Stimulated activated CD4-positive, alpha-beta T cell treated with anti-CD3 and anti-CD28 coated beads, Interleukin-12 subunit alpha, Interleukin-12 subunit beta, amount 100 ng/mL, for 4 hours (primary cell): Measurements from ENCODE around the gene FILIP1L.

Experiments
- DNase-seq: peaks from one replicate; pipeline ENCODE4 v3.0.0-alpha.2; 2020

The FILIP1L gene

DNA sequence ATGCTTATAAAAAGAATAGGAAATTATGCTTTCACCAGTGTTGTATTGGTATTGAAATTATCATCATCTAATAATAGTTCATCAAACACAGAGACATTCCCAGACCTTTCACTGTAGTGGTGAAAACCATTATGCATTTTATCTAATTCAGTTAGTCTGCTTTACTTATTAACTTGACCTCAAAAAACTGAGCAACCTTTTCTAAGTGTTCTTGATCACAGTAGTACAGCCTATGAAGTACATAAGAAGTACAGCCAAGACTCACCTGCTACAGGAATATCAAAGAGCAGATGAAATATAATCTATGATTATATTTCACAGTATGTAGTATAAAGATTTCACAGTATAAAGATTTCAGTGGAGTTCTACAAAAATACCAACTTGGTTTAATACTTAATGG lies 75.2 kb downstream of the FILIP1L start:
- DNase-seq: no peak

DNA sequence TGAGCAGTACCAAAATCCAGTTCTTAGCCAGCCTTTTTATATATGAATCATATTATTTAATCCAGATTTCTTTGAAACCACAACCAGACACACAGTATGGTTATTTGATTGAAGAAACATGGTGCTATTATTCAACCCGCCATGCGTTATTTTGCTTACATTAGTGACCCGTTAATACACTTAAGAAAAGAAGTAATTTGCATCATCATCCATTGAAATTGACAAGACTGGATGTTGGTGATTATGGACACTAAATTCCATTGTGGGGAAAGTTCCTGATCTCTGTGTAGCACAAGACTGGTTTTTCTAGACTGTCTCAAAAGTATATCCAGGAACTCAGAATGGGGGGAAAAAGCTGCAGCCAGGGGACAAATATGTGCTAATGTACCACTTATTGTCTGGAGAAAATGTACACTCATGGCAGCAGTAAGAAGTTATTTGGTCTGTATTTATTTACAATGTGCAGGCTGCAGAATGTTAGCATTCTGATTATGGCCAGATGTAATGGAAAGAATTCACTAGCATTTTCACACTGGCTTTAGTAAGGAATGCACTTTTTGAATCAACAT lies 80.3 kb downstream of the FILIP1L start:
- DNase-seq: no peak

DNA sequence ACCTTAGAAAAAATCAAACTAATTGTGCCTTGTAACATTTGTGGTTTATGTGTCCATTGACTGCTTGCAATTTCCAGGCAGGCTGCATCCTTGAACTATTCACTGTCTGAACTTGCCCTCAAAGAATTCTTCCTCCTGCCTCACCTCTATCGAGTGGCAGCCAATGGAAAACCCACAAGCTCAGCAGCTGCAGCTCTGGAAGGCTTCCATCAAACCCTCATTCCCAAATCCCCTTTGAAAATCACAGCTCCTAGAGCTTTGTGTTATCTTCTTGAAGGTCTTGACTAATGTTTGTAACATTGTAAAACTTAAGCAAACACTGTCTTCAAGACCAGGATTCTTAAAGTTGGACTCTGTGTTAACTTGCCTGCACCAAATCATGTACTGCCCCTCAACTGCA lies 81.1 kb downstream of the FILIP1L start:
- DNase-seq: no peak

DNA sequence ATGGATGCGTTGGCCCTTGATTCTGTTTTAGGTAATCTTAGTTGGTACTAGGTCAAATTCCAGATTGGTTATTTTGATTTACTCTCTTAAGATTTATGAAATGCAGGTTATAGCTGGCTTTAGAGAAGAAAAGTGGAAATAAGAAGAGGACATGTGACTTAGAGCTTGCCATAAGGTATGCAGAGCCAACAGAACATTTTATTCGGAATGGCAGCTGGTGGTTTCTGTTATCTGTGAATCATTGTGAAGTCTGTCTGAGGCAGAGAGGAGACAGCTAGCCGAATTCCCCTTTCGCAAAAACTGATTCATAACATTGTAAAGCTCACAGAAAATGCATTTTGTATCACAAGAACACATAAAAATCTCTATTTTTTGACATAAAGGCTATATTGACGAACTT lies 82.1 kb downstream of the FILIP1L start:
- no peak for DNase-seq

DNA sequence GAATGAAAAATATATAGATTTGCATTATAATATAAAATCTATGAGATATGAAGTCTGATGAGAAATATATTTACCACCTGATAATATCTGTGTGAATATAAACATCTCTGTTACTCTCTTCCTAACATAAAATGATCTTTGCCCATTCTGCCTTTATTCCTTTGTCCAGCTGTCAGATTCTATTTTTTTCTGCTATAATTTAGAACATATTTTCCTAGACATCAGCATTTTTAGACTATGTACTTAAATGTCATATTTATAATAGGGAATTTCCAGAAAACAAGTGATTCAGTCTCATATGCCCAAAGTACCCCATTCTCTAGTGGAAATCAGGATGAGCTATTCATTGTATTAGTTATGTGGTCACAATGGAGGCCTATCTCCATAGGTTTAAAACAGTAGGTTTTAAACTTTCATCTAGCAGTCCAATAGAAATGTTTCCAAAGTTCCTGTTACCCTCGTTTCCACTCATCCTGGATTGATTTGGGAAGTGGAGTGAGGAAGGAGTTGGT lies 83.3 kb downstream of the FILIP1L start:
- DNase-seq: no peak

DNA sequence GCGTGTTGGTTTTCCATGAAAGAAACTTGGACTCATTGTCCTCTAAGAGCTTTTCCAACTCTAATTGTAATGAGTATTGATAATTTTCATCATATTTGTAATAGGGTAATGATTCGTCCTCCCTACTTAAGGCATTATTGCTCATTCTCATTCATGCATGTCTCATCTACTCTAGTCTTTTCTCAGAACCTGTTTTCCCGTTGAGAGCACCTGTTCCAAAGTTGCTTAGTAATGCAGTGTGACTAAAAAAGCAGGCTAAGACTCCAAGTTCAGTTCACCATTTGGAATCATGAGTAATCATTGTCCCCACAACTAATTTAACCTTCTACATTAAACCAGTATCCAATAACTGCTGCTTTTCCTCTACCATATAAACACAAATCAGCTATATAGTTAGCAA lies 84.0 kb downstream of the FILIP1L start:
- DNase-seq: no peak

DNA sequence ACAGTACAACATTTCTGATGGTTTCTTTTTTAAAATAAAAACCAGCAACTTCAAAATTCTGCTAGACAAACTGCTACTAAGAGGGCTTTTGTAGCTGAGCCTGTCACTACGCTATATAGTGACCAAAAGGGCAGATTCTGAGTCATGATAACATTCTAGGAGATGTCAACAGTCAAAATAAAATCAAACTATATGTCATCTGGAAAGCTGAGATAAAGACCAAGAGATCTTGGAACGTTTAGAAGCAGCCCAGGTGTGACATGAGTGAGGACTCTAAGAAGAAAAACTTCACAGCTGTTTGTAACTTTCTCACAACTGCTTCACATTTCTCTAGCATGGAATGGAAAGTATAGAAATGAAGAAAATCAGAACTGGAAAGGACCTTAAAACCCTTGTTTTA lies 84.6 kb downstream of the FILIP1L start:
- DNase-seq: no peak

DNA sequence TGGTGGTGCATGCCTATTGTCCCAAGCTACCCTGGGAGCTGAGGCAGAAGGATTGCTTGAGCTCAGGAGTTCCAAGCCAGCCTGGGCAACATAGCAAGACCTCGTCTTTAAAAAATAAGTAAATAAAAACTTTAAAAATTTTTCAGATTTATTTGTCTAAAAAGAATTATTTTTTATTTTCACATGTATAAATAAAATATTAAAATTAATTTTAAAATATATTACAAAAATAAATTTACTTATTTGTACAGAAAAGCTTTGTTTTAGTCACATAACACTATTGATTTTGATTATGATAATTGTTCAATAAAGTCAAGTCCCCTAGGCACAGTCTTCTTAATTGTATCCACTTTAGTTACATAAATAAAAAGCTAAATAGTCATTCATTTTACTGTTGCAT lies 85.2 kb downstream of the FILIP1L start:
- DNase-seq: no peak

DNA sequence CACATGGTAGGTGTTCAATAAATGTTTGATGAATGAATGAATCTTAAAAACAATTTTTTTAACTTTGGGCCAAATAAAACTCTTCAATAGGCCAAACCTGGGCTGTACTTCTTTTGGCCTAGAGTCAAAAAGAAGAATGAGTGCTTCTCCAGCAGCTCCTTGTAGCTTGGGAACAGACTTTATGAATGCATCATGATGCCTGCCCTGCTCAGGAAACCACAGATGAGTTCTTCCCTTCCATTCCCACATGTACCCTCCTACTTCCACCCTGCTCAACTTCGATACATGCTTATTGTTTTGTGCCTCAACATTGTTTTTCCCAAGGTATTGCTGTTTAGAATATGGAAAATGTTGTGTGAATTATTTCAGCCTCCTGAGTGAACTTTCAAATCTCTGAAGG lies 87.0 kb downstream of the FILIP1L start:
- no peak for DNase-seq

DNA sequence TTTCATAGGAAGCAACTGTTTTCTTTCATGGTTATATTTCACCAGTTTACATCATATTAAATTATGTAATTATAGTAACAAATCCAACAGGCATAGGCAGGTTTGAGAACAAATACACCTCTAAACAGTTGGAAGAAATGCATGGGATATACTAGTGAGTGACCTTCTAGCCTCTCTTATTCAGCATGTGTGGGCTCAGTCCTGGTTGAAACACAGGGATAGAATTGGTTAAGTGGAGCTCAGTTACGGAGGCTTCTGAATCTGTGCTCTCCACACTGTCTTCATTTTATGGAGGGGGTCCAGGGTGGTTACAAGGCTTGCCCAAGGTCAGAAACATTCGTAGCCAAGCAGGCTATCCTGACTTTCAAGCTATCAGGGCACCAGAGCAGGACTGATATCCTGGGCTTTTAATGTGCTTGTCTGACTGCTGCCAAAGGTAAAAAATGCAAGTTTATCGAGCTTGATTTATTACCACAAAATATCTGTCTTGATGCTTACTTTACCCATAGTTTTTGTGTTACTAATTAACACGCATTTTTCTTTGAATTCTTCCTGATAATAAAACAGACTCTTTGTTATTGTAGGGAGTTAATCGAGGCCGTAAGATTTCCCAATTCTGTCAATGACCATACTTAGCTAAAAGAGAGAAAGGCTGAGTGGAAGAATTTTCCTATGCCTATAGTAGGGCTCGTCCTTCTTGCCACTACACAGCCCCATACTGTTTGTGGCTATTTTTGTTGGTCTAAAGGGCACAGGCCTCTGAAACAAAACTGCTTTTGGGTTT lies 89.6 kb downstream of the FILIP1L start:
- DNase-seq: no peak

DNA sequence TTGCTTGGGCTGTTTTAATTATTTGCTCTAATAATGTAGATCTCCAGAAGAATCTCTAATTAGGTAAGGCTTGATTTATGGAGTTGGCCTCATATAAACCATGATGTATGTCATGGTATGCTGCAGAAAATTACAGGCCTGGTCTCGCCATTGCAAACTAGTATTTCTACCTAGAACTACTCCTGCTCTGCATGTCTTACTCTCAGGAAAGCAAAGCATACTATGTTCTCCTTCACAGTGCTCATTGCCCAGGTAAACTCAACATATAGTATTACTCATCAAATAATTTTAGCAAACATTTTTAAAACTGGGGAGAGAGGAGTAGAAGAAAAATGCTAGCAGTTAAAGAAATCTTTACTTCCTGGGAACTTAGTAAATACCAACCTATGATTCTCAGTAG lies 90.7 kb downstream of the FILIP1L start:
- DNase-seq: no peak

DNA sequence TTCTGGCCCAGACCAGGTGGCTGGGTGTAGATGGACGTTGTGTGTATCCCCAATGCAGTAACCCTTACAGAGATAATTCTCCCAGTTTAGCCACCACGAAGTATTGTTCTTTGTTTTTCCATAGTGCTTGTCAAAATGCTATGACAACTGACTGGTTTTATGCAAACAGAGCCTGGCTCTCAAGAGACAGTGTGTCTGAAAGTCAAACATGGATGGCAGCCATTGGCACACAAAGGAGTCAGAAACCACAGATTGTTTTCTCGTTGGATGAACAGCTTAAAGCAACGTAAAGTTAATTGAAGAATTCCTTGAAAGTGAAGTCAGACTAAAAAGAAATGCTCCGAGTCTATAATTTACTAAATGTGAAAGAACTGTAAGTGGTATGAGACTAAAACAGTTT lies 91.2 kb downstream of the FILIP1L start:
- DNase-seq: no peak

DNA sequence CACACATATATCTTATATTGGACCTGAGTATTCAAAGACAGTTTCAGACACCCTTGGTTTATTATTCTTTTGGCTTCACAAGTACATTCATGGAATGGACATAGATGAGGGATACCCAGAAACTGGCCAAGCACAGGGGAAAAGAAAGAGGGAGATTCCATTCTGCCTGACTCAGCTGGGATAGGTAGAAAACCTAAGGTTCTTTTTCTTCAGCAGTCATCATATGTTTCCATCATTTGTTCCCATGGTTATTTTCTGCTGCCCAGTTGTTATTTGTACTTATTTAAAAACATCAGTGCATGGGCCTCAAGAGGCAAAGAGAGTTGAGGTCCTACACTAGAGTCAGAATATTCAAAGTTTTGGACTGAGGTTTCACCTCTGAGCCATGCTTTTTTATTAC lies 91.8 kb downstream of the FILIP1L start:
- no peak for DNase-seq

DNA sequence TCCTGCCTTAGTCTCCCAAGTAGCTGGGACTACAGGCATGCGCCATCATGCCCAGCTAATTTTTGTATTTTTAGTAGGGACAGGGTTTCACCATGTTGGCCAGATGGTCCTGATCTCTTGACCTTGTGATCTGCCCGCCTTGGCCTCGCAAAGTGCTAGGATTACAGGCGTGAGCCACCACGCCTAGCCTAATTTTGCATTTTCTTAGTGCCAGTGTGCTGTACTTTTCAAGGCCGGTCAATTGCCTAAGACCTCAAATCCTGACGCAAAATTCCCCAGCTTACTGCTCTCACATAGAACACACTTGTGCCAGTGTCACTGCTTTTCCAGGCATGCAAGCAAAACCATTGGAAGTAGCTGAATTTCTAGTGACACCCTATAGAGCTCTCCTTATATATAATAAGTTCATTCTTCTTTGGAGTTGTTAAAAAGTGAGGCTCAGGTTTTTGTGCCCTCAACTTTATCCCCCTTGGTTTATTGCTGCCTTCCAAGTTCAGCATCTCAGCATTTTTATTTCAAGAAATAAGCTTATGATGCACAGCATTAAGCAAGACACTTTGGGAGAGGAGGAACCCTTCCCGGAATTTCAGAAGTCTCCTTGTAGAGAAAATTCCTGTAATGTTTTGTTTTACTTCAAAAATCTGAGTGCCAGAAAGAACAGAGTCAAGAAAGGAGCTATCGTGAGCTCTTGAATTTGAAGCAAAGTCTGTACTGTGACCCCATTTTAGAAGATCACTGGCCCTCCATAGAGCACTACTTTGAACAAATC lies 93.2 kb downstream of the FILIP1L start:
- no peak for DNase-seq

DNA sequence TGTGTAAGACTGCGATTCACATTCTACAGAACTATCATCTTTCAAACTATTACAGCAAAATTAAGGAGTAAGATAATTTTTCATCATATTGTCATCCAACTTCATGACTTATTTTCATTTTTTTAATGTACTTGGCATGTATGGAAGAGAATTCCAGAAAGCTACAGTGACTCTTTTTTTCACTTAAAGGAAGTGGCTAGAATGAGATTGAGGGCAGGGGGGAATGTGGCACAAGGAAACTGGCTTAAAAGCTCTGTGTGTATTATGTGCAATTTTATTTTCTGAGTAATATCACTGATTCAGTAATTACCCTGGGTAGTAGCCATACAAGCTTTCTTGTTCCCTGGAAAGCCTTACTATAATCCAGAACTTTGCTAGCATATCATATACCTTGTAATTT lies 94.6 kb downstream of the FILIP1L start:
- no peak for DNase-seq

DNA sequence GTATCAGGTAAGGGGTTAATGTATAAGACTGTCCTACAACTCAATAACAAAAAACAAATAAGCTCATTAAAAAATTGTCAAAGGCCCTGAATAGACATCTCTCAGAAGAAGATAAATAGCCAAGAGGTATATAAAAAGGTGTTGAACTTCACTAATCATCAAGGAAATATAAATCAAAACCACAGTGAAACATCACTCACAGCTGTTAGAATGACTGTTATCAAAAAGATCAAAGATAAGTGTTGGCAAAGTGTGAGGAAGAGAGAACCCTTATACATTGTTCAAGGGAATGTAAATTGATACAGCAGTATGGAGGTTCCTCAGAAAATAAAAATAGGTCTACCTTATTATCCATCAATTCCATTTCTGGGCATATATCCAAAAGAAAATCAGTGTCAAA lies 95.5 kb downstream of the FILIP1L start:
- no peak for DNase-seq

DNA sequence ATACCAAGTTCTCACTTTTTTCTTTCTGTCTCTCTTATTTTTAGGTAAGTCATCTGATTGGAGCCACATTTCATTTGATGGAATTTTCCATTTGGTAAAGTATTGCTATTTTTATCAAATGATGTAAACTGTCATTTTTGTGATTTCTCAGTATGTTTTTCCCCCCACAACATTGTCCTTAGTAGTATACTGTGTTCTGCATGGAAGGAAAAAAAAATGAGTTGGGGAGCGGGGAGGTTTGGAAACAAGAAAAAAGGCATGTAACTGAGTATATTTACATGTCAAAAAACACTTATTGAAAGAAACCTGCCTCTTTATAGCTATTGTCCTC lies 104.2 kb downstream of the FILIP1L start:
- DNase-seq: no peak

DNA sequence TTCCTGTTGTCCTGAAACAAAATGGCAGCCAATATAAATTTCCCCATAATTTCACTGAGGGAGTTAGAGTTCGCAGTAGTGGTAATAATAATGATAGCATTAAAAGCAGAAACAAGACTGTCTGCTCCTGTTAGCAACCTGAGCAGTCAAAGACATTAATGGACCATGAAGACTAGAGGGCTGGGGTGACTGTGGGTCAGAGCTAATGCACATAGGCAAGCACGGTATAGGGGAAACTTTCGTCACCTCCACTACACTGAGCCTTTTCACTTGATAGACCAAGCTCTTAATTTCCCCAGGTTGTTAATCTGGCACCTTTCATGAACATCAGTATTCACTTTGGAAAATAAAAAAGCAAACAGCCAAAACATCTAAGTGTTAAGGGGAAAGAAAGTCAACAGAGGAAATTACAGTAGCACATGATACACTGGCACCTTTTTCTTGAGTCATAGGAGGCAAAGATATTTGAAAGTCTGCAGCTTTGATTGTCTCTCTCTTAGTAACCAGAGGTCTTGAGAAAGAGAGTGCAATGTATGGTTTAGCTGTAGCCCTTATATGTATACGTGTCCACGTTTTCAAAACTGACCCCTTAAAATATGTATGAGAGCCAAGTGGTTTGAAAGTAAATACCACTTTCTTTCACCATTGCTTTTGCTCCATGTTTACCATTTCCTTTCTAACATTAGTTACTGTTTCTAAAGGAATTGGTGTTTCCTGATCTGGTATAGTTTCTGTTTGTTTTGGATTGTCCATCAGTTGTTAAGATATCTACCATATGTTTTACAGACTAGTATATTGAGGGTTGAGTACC lies 104.8 kb downstream of the FILIP1L start:
- no peak for DNase-seq

DNA sequence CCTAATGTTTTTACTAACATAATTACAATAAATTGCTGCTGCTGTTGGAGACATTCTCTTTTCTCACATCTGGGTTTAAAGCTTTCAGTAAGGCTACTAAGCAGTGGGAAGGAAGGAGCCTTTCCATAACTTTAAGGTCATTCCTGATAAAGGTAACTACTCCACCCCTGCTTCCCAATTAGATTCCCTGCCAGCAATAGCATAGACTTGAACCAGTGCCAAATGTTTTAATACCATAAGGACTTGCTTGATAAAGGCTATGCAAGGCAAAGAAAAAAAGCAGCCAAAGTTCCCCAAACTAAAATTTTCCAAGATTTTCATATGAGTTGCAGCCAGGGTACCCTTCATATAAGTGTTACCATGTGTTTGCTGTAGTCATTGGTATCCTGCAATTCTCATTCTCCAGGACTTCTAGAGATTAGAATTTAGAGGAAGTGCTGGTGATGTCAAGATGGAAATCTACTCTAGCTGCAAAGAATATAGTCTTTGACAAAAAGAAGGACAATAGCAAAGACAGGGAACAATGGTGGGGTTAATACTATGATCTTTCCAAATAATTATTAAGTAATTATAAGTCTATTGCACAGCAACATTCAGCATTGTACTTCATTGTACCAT lies 106.1 kb downstream of the FILIP1L start:
- no peak for DNase-seq

DNA sequence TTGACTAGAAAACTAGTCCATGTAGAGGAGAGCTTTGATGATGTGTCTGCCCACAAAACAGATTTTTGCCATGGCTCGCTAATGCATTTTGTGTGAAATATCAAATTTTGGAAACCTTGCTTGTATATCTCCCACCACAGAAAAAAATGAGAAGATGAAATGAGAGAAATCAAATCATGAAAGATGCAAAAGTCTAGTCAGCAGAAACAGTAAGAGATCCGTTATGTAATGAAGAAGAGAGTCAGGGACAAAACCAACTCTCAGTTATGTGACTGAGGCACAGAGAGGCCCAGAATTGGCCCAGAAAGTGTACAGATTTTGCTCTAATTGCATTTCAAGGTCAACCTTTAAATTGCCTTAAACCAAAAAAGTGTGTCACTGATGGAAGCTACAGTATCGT lies 107.0 kb downstream of the FILIP1L start:
- DNase-seq: no peak

DNA sequence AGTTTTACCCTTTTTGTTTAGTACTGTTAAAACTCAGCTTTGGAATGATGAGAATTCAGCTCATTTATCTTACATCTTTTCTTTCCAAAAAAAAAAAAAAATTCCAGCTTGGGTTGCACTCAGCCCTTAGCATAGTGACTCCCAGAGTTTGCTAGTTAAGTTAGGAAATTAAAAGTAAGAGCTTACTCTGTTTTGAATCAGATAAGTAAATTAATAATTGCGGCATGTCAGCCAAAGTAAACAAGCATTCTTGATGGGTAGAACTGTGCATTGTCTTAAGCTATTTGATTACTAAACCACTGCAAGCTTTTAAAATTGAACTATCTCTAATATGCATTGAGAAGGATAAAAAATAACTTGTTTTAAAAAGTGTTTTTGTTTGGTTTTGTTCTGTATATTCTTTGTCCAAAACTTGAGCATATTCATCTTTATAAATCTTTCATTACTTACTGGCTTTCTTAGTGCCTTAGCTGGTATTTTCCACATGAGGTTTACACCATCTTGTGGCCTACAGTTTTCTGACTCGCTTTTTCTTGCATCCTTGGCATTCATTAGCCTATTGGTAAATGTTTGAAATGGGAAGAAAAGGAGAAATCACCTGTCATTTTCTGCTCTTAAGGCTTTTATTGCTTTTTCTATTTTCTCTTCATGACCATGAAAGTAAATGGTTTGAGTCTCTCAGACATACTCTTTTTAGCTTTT lies 107.6 kb downstream of the FILIP1L start:
- no peak for DNase-seq
